SK-N-SH treated with all-trans-retinoic acid at 6 μM for 48 hours (cell line): Measurements from ENCODE around the gene CDK18.
A peak's percentile ranks its signal among the peaks of the same experiment; 100 is the strongest.

Experiments used
- ATAC-seq: fragments of 200-7000 bp; cut with Tn5 transposase; 3 replicates; pipeline ENCODE4 v1.9.1; 2020; ENCODE audit warnings: mild to moderate bottlenecking, moderate library complexity
- ARNTL ChIP-seq: fragments of 450-650 bp; formaldehyde crosslinking; IDR thresholded peaks from 2 replicates; pipeline ENCODE4 v1.5.0; 2020; ENCODE audit warnings: low read depth, mild to moderate bottlenecking, moderate library complexity, borderline replicate concordance
- BACH2 ChIP-seq: fragments of 250-450 bp; sonication (Bioruptor Pico); IDR thresholded peaks from 2 replicates; pipeline ENCODE4 v1.9.0; 2021; ENCODE audit warnings: mild to moderate bottlenecking, borderline replicate concordance
- CREB5 ChIP-seq: fragments of 250-450 bp; sonication (Bioruptor Pico); IDR thresholded peaks from 2 replicates; pipeline ENCODE4 v1.5.1; 2020; ENCODE audit warnings: low read depth, mild to moderate bottlenecking, moderate library complexity
- CSDC2 ChIP-seq: fragments of 250-450 bp; sonication (Bioruptor Pico); IDR thresholded peaks from 2 replicates; pipeline ENCODE4 v1.5.0; 2020; ENCODE audit warnings: mild to moderate bottlenecking, moderate library complexity
- CSRNP3 ChIP-seq: fragments of 250-450 bp; sonication (Bioruptor Pico); IDR thresholded peaks from 2 replicates; pipeline ENCODE4 v1.5.1; 2021; ENCODE audit warnings: mild to moderate bottlenecking, moderate library complexity
- ESRRG ChIP-seq: fragments of 250-450 bp; sonication (Bioruptor Pico); IDR thresholded peaks from 2 replicates; pipeline ENCODE4 v1.6.1; 2021; ENCODE audit warnings: mild to moderate bottlenecking
- GLIS3 ChIP-seq: fragments of 250-450 bp; sonication (Bioruptor Pico); IDR thresholded peaks from 2 replicates; pipeline ENCODE4 v1.5.0; 2020; ENCODE audit warnings: mild to moderate bottlenecking, moderate library complexity
- ISL1 ChIP-seq: fragments of 250-450 bp; sonication (Bioruptor Pico); IDR thresholded peaks from 2 replicates; pipeline ENCODE4 v2.1.2; 2022; ENCODE audit warnings: mild to moderate bottlenecking, moderate library complexity
- OSR1 ChIP-seq: fragments of 250-450 bp; sonication (Bioruptor Pico); IDR thresholded peaks from 2 replicates; pipeline ENCODE4 v1.8.0; 2022; ENCODE audit warnings: moderate library complexity, mild to moderate bottlenecking, inconsistent platforms
- PATZ1 ChIP-seq: fragments of 250-450 bp; sonication (Bioruptor Pico); IDR thresholded peaks from 2 replicates; pipeline ENCODE4 v1.8.0; 2020; ENCODE audit warnings: mild to moderate bottlenecking, moderate library complexity, borderline replicate concordance
- POU6F1 ChIP-seq: fragments of 250-450 bp; sonication (Bioruptor Pico); IDR thresholded peaks from 2 replicates; pipeline ENCODE4 v1.8.0; 2021; ENCODE audit warnings: low read depth, mild to moderate bottlenecking, moderate library complexity, borderline replicate concordance
- PPARA ChIP-seq: fragments of 250-450 bp; sonication (Bioruptor Pico); IDR thresholded peaks from 2 replicates; pipeline ENCODE4 v1.5.0; 2020; ENCODE audit warnings: mild to moderate bottlenecking, borderline replicate concordance
- RARB ChIP-seq: fragments of 250-450 bp; sonication (Bioruptor Pico); IDR thresholded peaks from 2 replicates; pipeline ENCODE4 v1.8.0; 2021; ENCODE audit warnings: mild to moderate bottlenecking, moderate library complexity
- SNAI2 ChIP-seq: fragments of 250-450 bp; sonication (Bioruptor Pico); IDR thresholded peaks from 2 replicates; pipeline ENCODE4 v1.5.0; 2020; ENCODE audit warnings: mild to moderate bottlenecking, moderate library complexity
- TCF4 ChIP-seq: fragments of 250-450 bp; sonication (Bioruptor Pico); IDR thresholded peaks from 2 replicates; pipeline ENCODE4 v1.8.0; 2021; ENCODE audit warnings: mild to moderate bottlenecking, moderate library complexity, borderline replicate concordance
- TOX ChIP-seq: fragments of 250-450 bp; sonication (Bioruptor Pico); IDR thresholded peaks from 2 replicates; pipeline ENCODE4 v1.8.0; 2021; ENCODE audit warnings: mild to moderate bottlenecking, moderate library complexity, borderline replicate concordance
- TSHZ2 ChIP-seq: fragments of 250-450 bp; sonication (Bioruptor Pico); IDR thresholded peaks from 2 replicates; pipeline ENCODE4 v1.5.0; 2020; ENCODE audit warnings: mild to moderate bottlenecking, moderate library complexity
- ZC3H10 ChIP-seq: fragments of 250-450 bp; sonication (Bioruptor Pico); IDR thresholded peaks from 2 replicates; pipeline ENCODE4 v1.5.1; 2021; ENCODE audit warnings: mild to moderate bottlenecking, moderate library complexity
- ZFP3 ChIP-seq: fragments of 250-450 bp; sonication (Bioruptor Pico); IDR thresholded peaks from 2 replicates; pipeline ENCODE4 v1.5.0; 2020; ENCODE audit warnings: mild to moderate bottlenecking, moderate library complexity
- ZFP30 ChIP-seq: fragments of 450-650 bp; formaldehyde crosslinking; IDR thresholded peaks from 2 replicates; pipeline ENCODE4 v1.5.0; 2022; ENCODE audit warnings: mild to moderate bottlenecking, moderate library complexity
- ZNF565 ChIP-seq: fragments of 450-650 bp; formaldehyde crosslinking; conservative IDR thresholded peaks from 2 replicates; pipeline ENCODE4 v1.5.0; 2020; ENCODE audit warnings: low read depth, mild to moderate bottlenecking, moderate library complexity
- ZNF70 ChIP-seq: fragments of 450-650 bp; formaldehyde crosslinking; IDR thresholded peaks from 2 replicates; pipeline ENCODE4 v1.5.0; 2020; ENCODE audit warnings: mild to moderate bottlenecking, moderate library complexity
- ZNF8 ChIP-seq: fragments of 450-650 bp; formaldehyde crosslinking; IDR thresholded peaks from 2 replicates; pipeline ENCODE4 v1.5.0; 2020; ENCODE audit warnings: mild to moderate bottlenecking, moderate library complexity

The CDK18 gene

GRCh38 chr1:205505076-205505729, 734 bp downstream of the CDK18 start:
- ATAC-seq = no peak; the same call in 2 of the 3 replicates
- TF ChIP-seq RARB (CRISPR knock-in tag) (no peak), ZNF565 (no peak), OSR1 (no peak), ZFP3 (CRISPR knock-in tag) (no peak), CSRNP3 (CRISPR knock-in tag) (no peak), ISL1 (CRISPR knock-in tag) (no peak), BACH2 (CRISPR knock-in tag) (no peak)
- TF ChIP-seq, all 23 proteins: peak for 0

GRCh38 chr1:205505791-205506190, 1.3 kb downstream of the CDK18 start:
- peak; percentile 7; the same call in 2 of the 3 replicates for ATAC-seq
- no peak for TF ChIP-seq CSDC2 (CRISPR knock-in tag)
- TF ChIP-seq PPARA = no peak
- no peak for TF ChIP-seq TCF4 (CRISPR knock-in tag)
- TF ChIP-seq TOX (CRISPR knock-in tag) = no peak
- TF ChIP-seq RARB (CRISPR knock-in tag) = no peak
- TF ChIP-seq CREB5 = no peak
- TF ChIP-seq CSRNP3 (CRISPR knock-in tag) = no peak
- TF ChIP-seq TSHZ2 (CRISPR knock-in tag) = no peak
- no peak for TF ChIP-seq PATZ1
- TF ChIP-seq GLIS3 = no peak
- no peak for TF ChIP-seq OSR1
- no peak for TF ChIP-seq ZFP3 (CRISPR knock-in tag)
- TF ChIP-seq BACH2 (CRISPR knock-in tag) = no peak
- TF ChIP-seq ARNTL (CRISPR knock-in tag) = no peak
- TF ChIP-seq SNAI2 = no peak
- no peak for TF ChIP-seq ZNF70
- TF ChIP-seq ZNF565 = no peak

GRCh38 chr1:205506409-205507200, 2.1 kb downstream of the CDK18 start:
- no peak for ATAC-seq
- TF ChIP-seq BACH2 (CRISPR knock-in tag) (no peak), CSRNP3 (CRISPR knock-in tag) (no peak), ESRRG (CRISPR knock-in tag) (no peak), RARB (CRISPR knock-in tag) (no peak), ZFP3 (CRISPR knock-in tag) (no peak), SNAI2 (no peak), TOX (CRISPR knock-in tag) (no peak), ZC3H10 (no peak), OSR1 (no peak), ARNTL (CRISPR knock-in tag) (no peak), PPARA (no peak), ZNF70 (no peak), ZNF8 (CRISPR knock-in tag) (no peak), ZFP30 (CRISPR knock-in tag) (no peak; the same call in 1 of the 2 replicates), POU6F1 (CRISPR knock-in tag) (no peak), TCF4 (CRISPR knock-in tag) (no peak)
